Mucosa of gallbladder (tissue), 1 donor: ENCODE measurements around the gene MTMR3. TPM values are rescaled to one million over a fixed set of nuclear protein-coding genes. Genes with fewer than 3 reads are reported as not detected.

ENCODE experiments used
- DNase-seq: peaks from one replicate; pipeline ENCODE4 v3.0.0-alpha.2; 2020; ENCODE audit warnings: low spot score
- total RNA-seq: library from RNA; stranded (reverse); gene quantifications from one replicate; pipeline ENCODE4 v1.2.1, GENCODE V29; 2021
- donor health status: DM: no; HTN: no; CAD: no.

Gene MTMR3
- total RNA-seq, 1 donor from 2014 or later = 50.7 TPM

DNA sequence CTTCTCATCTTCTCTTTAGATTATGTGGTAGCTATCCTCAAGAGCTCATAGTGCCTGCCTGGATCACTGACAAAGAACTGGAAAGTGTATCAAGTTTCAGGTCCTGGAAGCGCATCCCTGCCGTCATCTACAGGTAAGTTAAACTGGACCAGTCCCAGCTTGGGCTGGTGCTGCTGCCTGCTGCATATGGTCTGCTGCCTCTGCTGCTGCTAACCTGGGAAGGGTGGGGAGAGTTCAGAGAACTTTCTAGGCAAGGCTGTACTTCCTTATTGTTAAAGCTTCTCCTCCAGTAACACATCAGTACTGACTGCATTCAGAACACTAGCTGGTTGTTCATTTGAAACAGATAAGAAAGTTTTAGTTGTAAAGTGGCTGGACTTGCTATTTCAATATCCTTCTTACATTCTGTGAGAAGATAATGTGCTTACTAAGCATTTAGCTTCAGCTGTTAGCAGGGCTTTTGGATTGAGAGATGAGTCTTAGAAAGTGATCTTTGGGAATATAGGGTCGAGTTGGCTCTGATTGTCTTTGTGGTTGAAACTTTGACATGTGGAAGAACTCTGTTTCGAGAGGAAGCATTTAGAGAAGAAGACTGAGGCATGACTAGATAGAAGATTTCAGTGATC lies 120.0 kb downstream of the MTMR3 start:
- no peak for DNase-seq

DNA sequence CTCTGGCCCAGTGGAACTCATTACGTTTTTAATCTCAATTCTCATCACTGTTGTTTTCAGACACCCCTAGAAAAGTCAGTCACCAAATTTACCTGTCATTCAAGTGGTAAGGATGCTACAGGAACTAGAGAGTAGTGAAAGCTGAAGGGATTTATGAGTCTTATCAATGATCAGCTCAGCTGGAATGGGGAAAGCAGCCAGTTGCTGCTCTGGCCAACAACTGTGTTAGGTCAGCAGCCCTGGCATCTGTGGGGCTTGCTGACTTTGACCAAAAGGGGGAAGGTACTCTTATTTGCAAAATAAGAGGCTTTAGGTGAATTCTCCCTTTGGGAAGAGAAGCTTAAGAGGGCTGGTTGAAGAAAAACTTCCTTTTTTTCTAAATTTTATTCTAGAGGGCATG lies 121.1 kb downstream of the MTMR3 start:
- no peak for DNase-seq

- no peak for DNase-seq
Measured at GRCh38 chr22:30004694-30005093, 121.7 kb downstream of the MTMR3 start.

- DNase-seq = peak; percentile 76
Measured at GRCh38 chr22:30005213-30005857, 122.4 kb downstream of the MTMR3 start.

DNA sequence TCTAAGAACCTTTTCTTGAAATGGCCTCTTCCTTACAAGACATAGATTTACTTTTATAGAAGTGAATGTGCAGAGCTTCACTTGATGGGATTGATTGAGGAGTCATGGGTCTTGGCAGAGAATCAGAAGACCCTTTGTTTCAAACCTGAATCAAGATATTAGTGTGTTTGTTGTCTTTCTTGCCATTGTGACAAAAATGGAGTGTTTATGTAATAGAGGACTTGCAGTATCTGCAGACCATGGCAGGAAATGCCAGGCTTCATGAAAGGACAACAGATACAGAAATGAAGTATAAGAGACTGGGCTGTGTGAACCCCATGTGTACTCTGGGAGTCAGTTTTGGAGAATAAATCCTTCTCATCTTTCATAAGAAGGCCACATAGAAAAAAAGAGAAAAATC lies 124.4 kb downstream of the MTMR3 start:
- no peak for DNase-seq

DNA sequence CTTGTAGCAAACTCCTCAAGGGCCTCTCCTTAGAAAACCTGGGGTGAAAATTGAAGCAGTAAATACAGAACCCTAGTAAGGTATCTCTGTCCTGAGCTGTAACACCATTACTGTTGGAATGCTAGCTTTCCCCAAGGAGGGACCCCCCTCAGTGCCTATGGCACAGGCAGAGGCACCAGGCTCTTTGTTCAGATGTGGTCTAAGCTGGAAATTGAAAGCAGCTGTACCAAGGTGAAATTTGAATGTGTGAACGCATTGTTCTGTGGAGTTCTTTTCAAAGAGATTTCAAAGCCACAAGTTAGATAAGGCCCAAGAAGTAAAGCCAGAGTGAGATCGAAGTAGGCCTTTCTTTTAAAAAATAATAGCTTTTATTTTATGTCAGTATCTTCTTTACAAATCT lies 125.4 kb downstream of the MTMR3 start:
- no peak for DNase-seq

DNA sequence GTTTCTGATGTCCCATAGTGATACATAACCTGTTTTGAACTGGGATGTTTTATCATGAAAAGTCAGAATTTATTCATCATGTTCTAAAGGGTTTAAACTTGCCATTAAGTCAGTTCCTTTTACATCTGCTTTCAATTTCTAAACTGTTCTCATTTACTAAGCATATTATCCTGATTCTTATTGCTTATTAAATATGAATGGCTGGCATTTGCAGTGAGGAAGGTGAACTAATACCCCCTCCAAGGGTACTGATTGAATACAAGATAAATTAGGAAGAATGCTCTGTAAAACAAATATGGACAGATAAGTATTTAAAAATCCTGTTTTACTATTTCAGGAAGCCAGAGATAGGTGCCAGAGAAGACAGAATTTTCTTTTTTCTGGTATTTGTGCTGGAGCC lies 126.5 kb downstream of the MTMR3 start:
- no peak for DNase-seq

GRCh38 chr22:30010789-30011405 lies 127.9 kb downstream of the MTMR3 start:
- no peak for DNase-seq

DNA sequence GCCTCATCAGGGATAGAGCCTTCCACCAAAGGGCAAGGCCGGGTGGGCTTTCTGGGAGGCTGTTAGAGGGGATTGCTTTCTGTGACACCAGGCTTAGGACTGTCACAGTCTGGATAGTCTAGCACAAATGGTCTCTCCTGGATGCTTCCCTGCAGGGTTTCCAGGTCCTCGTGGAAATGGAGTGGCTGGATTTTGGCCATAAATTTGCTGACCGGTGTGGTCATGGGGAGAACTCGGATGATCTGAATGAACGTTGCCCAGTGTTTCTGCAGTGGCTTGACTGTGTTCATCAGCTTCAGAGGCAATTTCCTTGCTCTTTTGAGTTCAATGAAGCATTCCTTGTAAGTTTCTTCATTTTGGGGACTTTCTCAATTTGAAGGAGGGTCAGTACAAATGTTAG lies 130.2 kb downstream of the MTMR3 start:
- no peak for DNase-seq

- DNase-seq = no peak
Measured at GRCh38 chr22:30014244-30014643, 131.3 kb downstream of the MTMR3 start.

- no peak for DNase-seq
Measured at GRCh38 chr22:30015229-30015797, 132.3 kb downstream of the MTMR3 start.

- DNase-seq = no peak
Measured at GRCh38 chr22:30015846-30016245, 132.9 kb downstream of the MTMR3 start.

DNA sequence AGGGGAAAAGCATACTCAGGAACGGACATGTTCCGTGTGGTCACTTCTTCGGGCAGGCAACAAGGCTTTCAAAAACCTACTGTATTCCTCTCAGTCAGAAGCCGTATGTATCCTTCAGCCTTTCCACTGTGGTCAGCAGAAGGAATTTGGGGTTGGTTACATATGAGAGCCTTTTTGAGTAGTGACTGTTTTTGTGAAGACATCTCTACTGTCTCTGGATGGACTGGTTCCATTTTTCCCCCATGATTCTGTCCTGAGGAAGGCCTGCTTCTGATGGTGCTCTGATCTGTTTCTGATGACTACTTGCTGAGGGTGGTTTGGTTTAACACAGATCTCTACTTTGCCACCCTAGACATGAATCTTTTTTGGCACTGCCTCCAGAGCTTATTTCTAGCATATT lies 133.6 kb downstream of the MTMR3 start:
- DNase-seq = no peak

DNA sequence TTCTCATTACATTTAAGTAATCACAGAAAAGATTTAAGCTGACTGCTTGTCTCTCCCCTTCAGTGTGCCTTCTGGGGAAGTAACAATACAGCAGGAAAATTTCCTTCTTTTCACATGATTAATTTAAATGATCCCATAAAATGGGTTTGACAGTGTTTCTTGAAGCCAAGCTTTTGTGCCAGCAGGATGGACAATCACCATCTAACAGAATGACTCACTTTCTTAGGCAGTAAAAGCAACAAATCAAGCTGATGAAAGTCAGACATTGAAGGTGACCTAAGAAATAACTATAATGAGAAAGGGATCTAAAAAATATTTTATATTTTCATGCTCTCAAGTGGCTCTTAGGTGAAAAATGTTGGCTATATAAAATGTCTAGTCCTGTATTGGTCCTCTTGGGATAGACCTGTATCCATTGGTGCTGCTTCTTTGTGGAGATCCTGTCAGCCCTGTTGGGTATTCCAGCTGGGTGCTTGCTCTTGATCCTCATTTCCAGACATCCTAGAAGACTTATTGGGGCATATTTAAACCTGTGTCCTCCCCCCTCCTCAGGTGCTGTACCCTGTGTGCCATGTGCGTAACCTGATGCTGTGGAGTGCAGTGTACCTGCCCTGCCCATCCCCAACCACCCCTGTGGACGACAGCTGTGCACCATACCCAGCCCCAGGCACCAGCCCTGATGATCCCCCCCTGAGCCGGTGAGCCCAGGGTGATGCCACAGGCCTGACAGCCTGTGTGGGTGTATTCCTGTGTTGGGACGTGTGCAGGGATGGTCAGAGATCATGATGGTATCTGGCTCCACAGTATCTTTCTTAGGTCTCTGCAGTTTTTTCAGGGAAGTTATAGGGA lies 134.6 kb downstream of the MTMR3 start:
- DNase-seq = no peak

DNA sequence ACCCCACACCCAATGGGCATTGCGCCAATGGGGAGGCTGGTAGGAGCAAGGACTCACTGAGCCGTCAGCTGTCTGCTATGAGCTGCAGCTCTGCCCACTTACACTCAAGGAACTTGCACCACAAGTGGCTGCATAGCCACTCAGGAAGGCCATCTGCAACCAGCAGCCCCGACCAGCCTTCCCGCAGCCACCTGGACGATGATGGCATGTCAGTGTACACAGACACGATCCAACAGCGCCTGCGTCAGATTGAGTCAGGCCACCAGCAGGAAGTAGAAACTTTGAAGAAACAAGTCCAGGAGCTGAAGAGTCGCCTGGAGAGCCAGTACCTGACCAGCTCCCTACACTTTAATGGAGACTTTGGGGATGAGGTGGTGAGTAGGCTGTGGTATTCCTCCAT lies 137.5 kb downstream of the MTMR3 start:
- no peak for DNase-seq

DNA sequence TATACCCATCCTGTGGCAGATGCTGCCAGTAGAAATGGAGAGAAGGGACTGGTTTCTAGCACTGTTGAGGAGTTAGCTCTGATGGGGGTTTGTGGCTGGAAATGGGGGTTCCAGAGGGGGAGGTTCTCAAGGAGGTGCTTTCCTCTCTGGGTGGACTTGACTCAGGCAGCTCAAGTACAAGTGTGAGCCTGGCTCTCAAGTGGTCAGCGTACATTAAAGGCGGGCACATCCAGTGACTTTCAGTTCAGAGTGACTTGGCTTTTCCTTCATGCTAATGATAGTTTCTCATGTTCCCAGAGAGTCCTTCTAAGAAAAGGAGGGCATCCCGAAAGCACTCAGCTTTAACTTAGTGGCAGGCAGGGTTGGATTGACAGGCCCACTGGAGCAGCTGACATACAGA lies 138.4 kb downstream of the MTMR3 start:
- no peak for DNase-seq

DNA sequence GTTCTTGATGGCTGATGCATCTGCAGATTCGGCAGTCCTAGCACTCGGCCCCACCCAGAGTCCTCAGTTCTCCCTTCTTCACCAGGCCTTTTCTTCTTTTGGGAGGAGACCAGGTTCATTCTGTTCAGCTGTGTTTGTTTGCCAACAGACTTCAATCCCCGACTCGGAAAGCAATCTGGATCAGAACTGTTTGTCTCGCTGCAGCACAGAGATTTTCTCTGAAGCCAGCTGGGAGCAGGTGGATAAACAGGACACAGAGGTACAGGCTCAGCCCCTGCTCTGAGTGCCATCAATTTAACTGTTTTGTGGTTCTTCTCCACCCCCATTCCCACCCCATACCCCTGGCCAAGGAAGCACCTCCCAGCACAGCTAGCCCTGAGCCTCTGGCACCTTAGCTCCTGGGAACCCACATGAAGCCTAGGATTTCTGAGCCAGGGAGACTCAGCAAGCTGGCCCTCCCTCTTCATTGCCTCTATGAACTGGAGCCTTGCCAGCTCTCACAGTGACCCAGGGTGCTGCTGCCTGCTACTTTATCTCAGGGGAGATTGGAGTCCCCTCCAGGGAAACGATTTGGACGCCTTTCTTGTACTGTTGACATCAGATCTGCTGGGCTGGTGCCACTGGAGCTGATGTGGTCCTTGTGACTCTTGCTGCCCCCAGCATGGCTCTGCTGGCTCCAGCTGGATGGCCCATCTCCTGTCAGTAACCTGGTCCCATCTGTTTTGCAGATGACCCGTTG lies 139.1 kb downstream of the MTMR3 start:
- no peak for DNase-seq

DNA sequence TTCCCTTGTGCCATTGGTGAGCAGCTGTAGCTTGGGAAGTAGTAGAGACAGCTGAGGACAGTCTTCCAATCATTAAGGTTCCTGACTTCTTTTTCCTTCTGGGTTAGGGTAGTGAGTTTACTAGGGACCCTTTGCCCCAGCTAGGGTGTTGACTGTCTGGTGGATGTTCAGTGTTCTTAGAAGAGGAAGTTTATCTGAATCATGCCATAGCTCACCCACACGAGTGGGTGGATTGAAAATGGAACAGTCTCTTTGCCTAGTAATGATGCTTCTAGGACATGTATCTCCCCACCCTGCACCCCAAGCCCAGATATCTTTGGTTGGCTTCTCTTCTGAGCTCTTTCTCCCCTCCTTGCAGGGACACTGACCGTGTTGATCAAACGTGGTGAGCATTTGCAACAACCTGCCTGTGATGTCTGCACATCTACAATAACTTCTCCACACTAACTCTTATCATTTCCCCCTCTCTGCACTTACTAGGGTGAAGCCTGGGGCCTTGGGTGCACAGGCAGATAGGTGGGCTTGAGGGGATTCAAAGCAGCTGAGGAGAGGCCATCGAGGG lies 140.2 kb downstream of the MTMR3 start:
- DNase-seq = no peak

DNA sequence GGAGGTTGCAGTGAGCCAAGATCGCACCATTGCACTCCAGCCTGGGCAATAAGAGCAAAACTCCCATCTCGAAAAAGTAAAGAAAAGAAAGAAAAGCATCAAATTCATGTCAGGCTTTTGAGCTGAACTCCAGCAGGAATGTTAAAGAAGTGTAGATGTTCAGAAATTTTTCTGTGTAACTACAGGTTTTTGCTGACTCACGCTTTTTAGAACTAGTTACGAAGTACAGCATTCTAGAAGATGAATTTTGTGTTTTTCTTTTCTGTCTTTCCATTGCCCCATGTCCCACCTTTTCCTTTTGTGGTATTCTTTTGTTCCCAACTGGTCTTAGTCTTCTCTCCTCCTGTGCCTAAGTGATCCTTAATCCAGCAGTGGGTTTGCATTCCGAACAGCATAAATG lies 141.3 kb downstream of the MTMR3 start:
- no peak for DNase-seq

GRCh38 chr22:30025221-30025620 lies 142.2 kb downstream of the MTMR3 start:
- peak; percentile 70 for DNase-seq

- DNase-seq = no peak
Measured at GRCh38 chr22:30026756-30027155, 143.8 kb downstream of the MTMR3 start.
